Mesodermal cell (in vitro differentiated cells): ENCODE measurements around the gene TRIM15.
"Not testable (repeated sequence)": the region's sequence is repeated elsewhere in the genome, so short reads cannot be mapped to it uniquely, and the experiment has no call there.

ENCODE experiments used
- H3K27ac ChIP-seq: 2 replicates; pipeline ENCODE4 v1.7.0; 2013; ENCODE audit warnings: mild to moderate bottlenecking, low read depth, low read length, moderate library complexity; ENCODE audit not compliant: severe bottlenecking
- H3K36me3 ChIP-seq: 2 replicates; pipeline ENCODE4 v1.7.1; 2013; ENCODE audit warnings: mild to moderate bottlenecking, low read length, moderate library complexity; ENCODE audit not compliant: control insufficient read depth, insufficient read depth
- H3K4me1 ChIP-seq: one replicate; pipeline ENCODE4 v1.7.1; 2013; ENCODE audit warnings: mild to moderate bottlenecking, low read length; ENCODE audit not compliant: insufficient read depth, control insufficient read depth, poor library complexity, severe bottlenecking
- H3K4me3 ChIP-seq: 2 replicates; pipeline ENCODE4 v1.7.0; 2013; ENCODE audit warnings: low read length, control low read depth, mild to moderate bottlenecking; ENCODE audit not compliant: insufficient read depth, poor library complexity, severe bottlenecking; ENCODE audit errors: extremely low read depth
- H3K9me3 ChIP-seq: 2 replicates; pipeline ENCODE4 v1.7.1; 2013; ENCODE audit warnings: mild to moderate bottlenecking, low read length, moderate library complexity; ENCODE audit not compliant: control insufficient read depth
- WGBS, 2 experiments: methylation state at CpG; one replicate each; pipeline ENCODE4 v1.1.5; 2013; ENCODE audit warnings: missing lambda C conversion rate in 2 of 2; ENCODE audit not compliant: insufficient coverage in 2 of 2; 5-methylcytosine and 5-hydroxymethylcytosine counted together

The TRIM15 gene

GRCh38 chr6:30163918-30164654 is 740 bp downstream of the TRIM15 start:
- Histone ChIP-seq H3K4me1 (no peaks in the 10 kb centered on the region), H3K4me3 (no peak overlapping the region), H3K9me3 (no peaks in the 10 kb centered on the region), H3K36me3 (no peaks in the 10 kb centered on the region), H3K27ac (no peak overlapping the region)
- 86 to 93% methylated on average over 15 to 16 of the region's 16 CpGs for WGBS, 2 experiments

- no peaks in the 10 kb centered on the region for H3K4me1 ChIP-seq
- no peaks in the 10 kb centered on the region for H3K36me3 ChIP-seq
- no peak overlapping the region for H3K4me3 ChIP-seq
- WGBS, 2 experiments = 81 to 91% methylated on average over 4 of the region's 4 CpGs
- H3K27ac ChIP-seq = no peak overlapping the region
- no peaks in the 10 kb centered on the region for H3K9me3 ChIP-seq
Measured at GRCh38 chr6:30164714-30165113, 1.4 kb downstream of the TRIM15 start.

GRCh38 chr6:30165238-30165637 is 1.9 kb downstream of the TRIM15 start:
- no CpG with 5 or more reads among the region's 1 CpG for WGBS, 2 experiments
- H3K27ac ChIP-seq, H3K9me3 ChIP-seq, H3K36me3 ChIP-seq, H3K4me1 ChIP-seq, H3K4me3 ChIP-seq: not testable (repeated sequence)

GRCh38 chr6:30167101-30167500 is 3.8 kb downstream of the TRIM15 start:
- 73 to 83% methylated on average over 3 to 4 of the region's 6 CpGs for WGBS, 2 experiments
- no peaks in the 10 kb centered on the region for H3K36me3 ChIP-seq
- H3K9me3 ChIP-seq = no peaks in the 10 kb centered on the region
- H3K27ac ChIP-seq = no peak overlapping the region
- no peak overlapping the region for H3K4me3 ChIP-seq
- H3K4me1 ChIP-seq = no peaks in the 10 kb centered on the region

- no CpG with 5 or more reads among the region's 1 CpG for WGBS, 2 experiments
- no peak overlapping the region for H3K27ac ChIP-seq
- H3K36me3 ChIP-seq = no peaks in the 10 kb centered on the region
- no peaks in the 10 kb centered on the region for H3K9me3 ChIP-seq
- H3K4me3 ChIP-seq = no peak overlapping the region
- H3K4me1 ChIP-seq = no peaks in the 10 kb centered on the region
Measured at GRCh38 chr6:30168741-30169140, 5.4 kb downstream of the TRIM15 start.

- WGBS, 2 experiments = 30 to 32% methylated on average over 4 to 5 of the region's 7 CpGs
- Histone ChIP-seq H3K4me1 (no peaks in the 10 kb centered on the region), H3K9me3 (no peaks in the 10 kb centered on the region), H3K36me3 (no peaks in the 10 kb centered on the region), H3K27ac (no peak overlapping the region), H3K4me3 (no peak overlapping the region)
Measured at GRCh38 chr6:30169658-30170614, 6.6 kb downstream of the TRIM15 start.

- no peaks in the 10 kb centered on the region for H3K9me3 ChIP-seq
- no peak overlapping the region for H3K27ac ChIP-seq
- H3K4me3 ChIP-seq = peak overlapping the region; percentile 22
- no peaks in the 10 kb centered on the region for H3K36me3 ChIP-seq
- H3K4me1 ChIP-seq = no peaks in the 10 kb centered on the region
- WGBS, 2 experiments = 23 to 30% methylated on average over 43 to 48 of the region's 62 CpGs
Measured at GRCh38 chr6:30171677-30172471, 8.5 kb downstream of the TRIM15 start.

GRCh38 chr6:30172681-30173080 is 9.3 kb downstream of the TRIM15 start:
- Histone ChIP-seq H3K9me3 (no peaks in the 10 kb centered on the region), H3K36me3 (no peaks in the 10 kb centered on the region), H3K27ac (no peak overlapping the region), H3K4me3 (no peak overlapping the region), H3K4me1 (no peaks in the 10 kb centered on the region)
- 82 to 93% methylated on average over 4 of the region's 4 CpGs for WGBS, 2 experiments

- Histone ChIP-seq H3K4me3 (no peak overlapping the region), H3K9me3 (peaks cover 6% of the 10 kb centered on the region), H3K27ac (no peak overlapping the region), H3K4me1 (no peaks in the 10 kb centered on the region), H3K36me3 (no peaks in the 10 kb centered on the region)
- no CpG with 5 or more reads among the region's 2 CpGs for WGBS, 2 experiments
Measured at GRCh38 chr6:30175765-30176164, 12.4 kb downstream of the TRIM15 start.

GRCh38 chr6:30178837-30179236 is 15.5 kb downstream of the TRIM15 start:
- Histone ChIP-seq H3K4me1 (no peaks in the 10 kb centered on the region), H3K27ac (no peak overlapping the region), H3K4me3 (no peak overlapping the region), H3K36me3 (no peaks in the 10 kb centered on the region), H3K9me3 (peaks cover 6% of the 10 kb centered on the region)
- 78 to 83% methylated on average over 1 of the region's 1 CpG for WGBS, 2 experiments
